C4-2B (cell line): ENCODE results near the gene SLC9A7.

ENCODE experiments used
- CTCF ChIP-seq: fragments of 450-650 bp; conservative IDR thresholded peaks from 2 replicates; pipeline ENCODE4 v1.5.1; 2017; ENCODE audit warnings: mild to moderate bottlenecking
- ZFX ChIP-seq: fragments of 450-650 bp; IDR thresholded peaks from 2 replicates; pipeline ENCODE4 v1.6.1; 2017

- TF ChIP-seq CTCF: peak; percentile 78
- no peak for TF ChIP-seq ZFX
These were observed 72.8 kb downstream of the SLC9A7 start for GRCh38 chrX:46686003-46686645.
